HCT116 (cell line): ENCODE data around the gene SORBS1. TPM values are rescaled to one million over a fixed set of nuclear protein-coding genes. Genes with fewer than 3 reads are reported as not detected.

ENCODE experiments used
- ATAC-seq: fragments of 200-7000 bp; cut with Tn5 transposase; 2 replicates; pipeline ENCODE4 v1.9.1; 2020; ENCODE audit warnings: mild to moderate bottlenecking, moderate library complexity
- BruUV-seq: library from RNA; stranded (reverse); fragments of 400-500 nt; replicated peaks from 2 replicates; lab custom pipeline; 2021; lab: Mats Ljungman, UMichigan
- CTCF ChIA-PET: fragments of 300-600 bp; sonication (Branson Sonifier 250); formaldehyde crosslinking; loops from one replicate; lab custom pipeline; 2021; ENCODE audit warnings: antibody characterized with exemption; lab: Charles Lee
- POLR2A ChIA-PET: fragments of 300-600, 350-600 bp; sonication (Branson Sonifier 250); formaldehyde crosslinking; loops from one replicate; lab custom pipeline; 2021; ENCODE audit warnings: antibody characterized with exemption; lab: Charles Lee
- RAD21 ChIA-PET, 2 experiments: fragments of 300-600 bp; sonication (Branson Sonifier 250); formaldehyde crosslinking; loops; one replicate each; lab custom pipeline; 2023; ENCODE audit warnings: low total read pairs in 2 of 2; ENCODE audit not compliant: uncharacterized antibody in 2 of 2, unreplicated experiment in 2 of 2, low non-redundant PET in 1 of 2; lab: Charles Lee
- DNase-seq: peaks from one replicate; pipeline ENCODE4 v3.0.0-alpha.2; 2010; ENCODE audit warnings: low read depth, low spot score
- H2AFZ ChIP-seq: fragments of 200-600 bp; shearing (Covaris generic), sonication (generic); 2 replicates; pipeline ENCODE4 v1.6.1; 2017; ENCODE audit warnings: low read depth, mixed run types, mixed read lengths, antibody characterized with exemption, low read length; ENCODE audit not compliant: poor library complexity, severe bottlenecking
- H3K27ac ChIP-seq: 2 replicates; pipeline ENCODE4 v1.5.1; 2012; ENCODE audit warnings: low read depth, low read length
- H3K27me3 ChIP-seq: fragments of 200-600 bp; sonication (generic); 2 replicates; pipeline ENCODE4 v1.6.1; 2016; ENCODE audit warnings: mixed run types, low read length, mixed read lengths; ENCODE audit not compliant: insufficient read depth
- H3K36me3 ChIP-seq, 2 experiments: fragments of 200-500 bp in 1 of 2; fragments of 200-600 bp in 1 of 2; sonication (Bioruptor generic) in 1 of 2; sonication (generic) in 1 of 2; 2 replicates each; pipeline versions ENCODE4 v1.5.1 to v1.6.1; 2014 to 2016; ENCODE audit warnings: low read length in 2 of 2, inconsistent platforms in 1 of 2, mixed read lengths in 1 of 2, mixed run types in 1 of 2; ENCODE audit not compliant: insufficient read depth in 2 of 2, control insufficient read depth in 1 of 2
- H3K4me1 ChIP-seq, 2 experiments: fragments of 200-600 bp in 1 of 2; sonication (generic) in 1 of 2; 2 replicates each; pipeline versions ENCODE4 v1.5.1 to v1.6.1; 2012 to 2017; ENCODE audit warnings: low read length in 2 of 2, inconsistent platforms in 1 of 2, mild to moderate bottlenecking in 1 of 2, mixed read lengths in 1 of 2, mixed run types in 1 of 2, moderate library complexity in 1 of 2; ENCODE audit not compliant: insufficient read depth in 2 of 2, control insufficient read depth in 1 of 2
- H3K4me2 ChIP-seq: fragments of 200-600 bp; sonication (generic); 2 replicates; pipeline ENCODE4 v1.6.1; 2017; ENCODE audit warnings: mixed run types, low read length, mixed read lengths
- H3K4me3 ChIP-seq, 2 experiments: fragments of 200-600 bp in 1 of 2; sonication (generic) in 1 of 2; replicated peaks in 1 of 2; 2 replicates each; pipeline ENCODE4 v1.5.1; 2011 to 2016; ENCODE audit warnings: low read length in 2 of 2, control low read depth in 1 of 2, low read depth in 1 of 2, mild to moderate bottlenecking in 1 of 2, mixed read lengths in 1 of 2, mixed run types in 1 of 2
- H3K79me2 ChIP-seq: fragments of 200-600 bp; sonication (generic); 2 replicates; pipeline ENCODE4 v1.6.1; 2017; ENCODE audit warnings: mild to moderate bottlenecking, mixed run types, low read length, moderate library complexity, mixed read lengths; ENCODE audit not compliant: insufficient read depth
- H3K9ac ChIP-seq: fragments of 200-600 bp; sonication (generic); 2 replicates; pipeline ENCODE4 v1.6.1; 2016; ENCODE audit warnings: low read length, mixed read lengths
- H3K9me2 ChIP-seq: fragments of 200-600 bp; sonication (generic), shearing (Covaris generic); 2 replicates; pipeline ENCODE4 v1.6.1; 2017; ENCODE audit warnings: mixed run types, mild to moderate bottlenecking, moderate library complexity; ENCODE audit not compliant: insufficient read depth
- H3K9me3 ChIP-seq, 2 experiments: fragments of 200-500 bp in 1 of 2; fragments of 200-600 bp in 1 of 2; sonication (Bioruptor generic) in 1 of 2; sonication (generic) in 1 of 2; 2 replicates each; pipeline ENCODE4 v1.6.1; 2014 to 2017; ENCODE audit warnings: low read length in 2 of 2, mixed read lengths in 2 of 2, inconsistent platforms in 1 of 2, low read depth in 1 of 2, mild to moderate bottlenecking in 1 of 2, mixed run types in 1 of 2, moderate library complexity in 1 of 2; ENCODE audit not compliant: control insufficient read depth in 1 of 2, insufficient read depth in 1 of 2
- H4K20me1 ChIP-seq: fragments of 200-600 bp; sonication (generic), shearing (Covaris generic); 2 replicates; pipeline ENCODE4 v1.6.1; 2017; ENCODE audit warnings: mixed run types, mild to moderate bottlenecking, moderate library complexity; ENCODE audit not compliant: insufficient read depth
- CEBPB ChIP-seq: IDR thresholded peaks from 2 replicates; pipeline ENCODE4 v1.6.1; 2012; ENCODE audit warnings: low read depth
- FOSL1 ChIP-seq: IDR thresholded peaks from 2 replicates; pipeline ENCODE4 v1.6.1; 2012; ENCODE audit warnings: low read depth
- MAX ChIP-seq: IDR thresholded peaks from 2 replicates; pipeline ENCODE4 v1.6.1; 2012
- SP1 ChIP-seq: IDR thresholded peaks from 2 replicates; pipeline ENCODE4 v1.6.1; 2012; ENCODE audit warnings: low read depth
- YY1 ChIP-seq: IDR thresholded peaks from 2 replicates; pipeline ENCODE4 v1.6.1; 2011; ENCODE audit warnings: low read length, low read depth, moderate library complexity, mild to moderate bottlenecking; ENCODE audit not compliant: insufficient replicate concordance; ENCODE audit errors: extremely low read depth
- ZFX ChIP-seq: fragments of 450-650 bp; IDR thresholded peaks from 2 replicates; pipeline ENCODE4 v1.6.1; 2017
- intact Hi-C: fragments of 100-400 bp; cut with micrococcal nuclease; formaldehyde crosslinking; loops from 2 replicates; pipeline ENCODE4 v1.10.0; 2022
- total RNA-seq: library from RNA; stranded (reverse); gene quantifications from one replicate; pipeline ENCODE4 v1.2.1, GENCODE V29; 2021; ENCODE audit not compliant: unreplicated experiment
- TF ChIP-seq, protein P1 (sequence below): IDR thresholded peaks from 2 replicates; pipeline ENCODE4 v1.6.1; 2012
- TF ChIP-seq, protein P2 (sequence below): IDR thresholded peaks from 2 replicates; pipeline ENCODE4 v1.6.1; 2011; ENCODE audit warnings: mild to moderate bottlenecking, low read length, moderate library complexity; ENCODE audit not compliant: insufficient replicate concordance; ENCODE audit errors: extremely low read depth
- TF ChIP-seq, protein P3 (sequence below): IDR thresholded peaks from 2 replicates; pipeline ENCODE4 v1.6.1; 2012; ENCODE audit warnings: low read depth

The SORBS1 gene
- total RNA-seq, 1 experiment from 2014 or later, result 3.4 TPM

DNA sequence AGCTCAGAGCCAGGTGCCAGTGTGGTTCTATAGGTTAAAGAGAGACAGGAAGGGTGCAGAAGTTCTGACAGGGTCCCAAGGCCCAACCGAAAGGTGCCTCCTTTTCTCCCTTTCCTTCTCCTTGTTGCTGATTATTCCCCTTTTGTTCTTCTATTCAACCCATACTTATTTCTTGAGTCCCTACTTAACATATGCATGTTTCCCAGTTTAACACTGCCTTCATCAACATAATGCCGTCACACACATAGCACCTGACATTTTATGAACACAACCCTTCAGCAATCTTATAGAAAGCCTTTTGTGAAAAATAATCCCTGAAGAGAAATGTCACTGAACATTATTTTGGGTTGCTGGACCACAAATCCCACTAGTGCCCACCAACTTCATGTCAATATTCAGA is 39.1 kb downstream of the SORBS1 start:
- no peaks in the 10 kb centered on the region for H3K9me3 ChIP-seq
- no peak overlapping the region for H2AFZ ChIP-seq
- no peaks in the 10 kb centered on the region for H3K36me3 ChIP-seq
- ChIA-PET CTCF (interaction anchor here (1.2 kb wide), 1 partner anchor 12 kb away, joined by 3 read pairs; no protein-coding TSS in a partner anchor), POLR2A (no interaction called here), RAD21 (no interaction called here)
- no peaks in the 10 kb centered on the region for H4K20me1 ChIP-seq
- no TSS peak for BruUV-seq
- DNase-seq, result no peak
- H3K4me2 ChIP-seq, result no peak overlapping the region
- no peaks in the 10 kb centered on the region for H3K9me2 ChIP-seq
- no peak overlapping the region for H3K4me3 ChIP-seq
- TF ChIP-seq CEBPB (no peak), ZFX (no peak), SP1 (no peak), MAX (no peak), FOSL1 (no peak), YY1 (no peak)
- TF ChIP-seq, protein P1, sequence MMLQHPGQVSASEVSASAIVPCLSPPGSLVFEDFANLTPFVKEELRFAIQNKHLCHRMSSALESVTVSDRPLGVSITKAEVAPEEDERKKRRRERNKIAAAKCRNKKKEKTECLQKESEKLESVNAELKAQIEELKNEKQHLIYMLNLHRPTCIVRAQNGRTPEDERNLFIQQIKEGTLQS, result no peak
- TF ChIP-seq, protein P2, sequence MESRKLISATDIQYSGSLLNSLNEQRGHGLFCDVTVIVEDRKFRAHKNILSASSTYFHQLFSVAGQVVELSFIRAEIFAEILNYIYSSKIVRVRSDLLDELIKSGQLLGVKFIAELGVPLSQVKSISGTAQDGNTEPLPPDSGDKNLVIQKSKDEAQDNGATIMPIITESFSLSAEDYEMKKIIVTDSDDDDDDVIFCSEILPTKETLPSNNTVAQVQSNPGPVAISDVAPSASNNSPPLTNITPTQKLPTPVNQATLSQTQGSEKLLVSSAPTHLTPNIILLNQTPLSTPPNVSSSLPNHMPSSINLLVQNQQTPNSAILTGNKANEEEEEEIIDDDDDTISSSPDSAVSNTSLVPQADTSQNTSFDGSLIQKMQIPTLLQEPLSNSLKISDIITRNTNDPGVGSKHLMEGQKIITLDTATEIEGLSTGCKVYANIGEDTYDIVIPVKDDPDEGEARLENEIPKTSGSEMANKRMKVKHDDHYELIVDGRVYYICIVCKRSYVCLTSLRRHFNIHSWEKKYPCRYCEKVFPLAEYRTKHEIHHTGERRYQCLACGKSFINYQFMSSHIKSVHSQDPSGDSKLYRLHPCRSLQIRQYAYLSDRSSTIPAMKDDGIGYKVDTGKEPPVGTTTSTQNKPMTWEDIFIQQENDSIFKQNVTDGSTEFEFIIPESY, result no peak
- TF ChIP-seq, protein P3, sequence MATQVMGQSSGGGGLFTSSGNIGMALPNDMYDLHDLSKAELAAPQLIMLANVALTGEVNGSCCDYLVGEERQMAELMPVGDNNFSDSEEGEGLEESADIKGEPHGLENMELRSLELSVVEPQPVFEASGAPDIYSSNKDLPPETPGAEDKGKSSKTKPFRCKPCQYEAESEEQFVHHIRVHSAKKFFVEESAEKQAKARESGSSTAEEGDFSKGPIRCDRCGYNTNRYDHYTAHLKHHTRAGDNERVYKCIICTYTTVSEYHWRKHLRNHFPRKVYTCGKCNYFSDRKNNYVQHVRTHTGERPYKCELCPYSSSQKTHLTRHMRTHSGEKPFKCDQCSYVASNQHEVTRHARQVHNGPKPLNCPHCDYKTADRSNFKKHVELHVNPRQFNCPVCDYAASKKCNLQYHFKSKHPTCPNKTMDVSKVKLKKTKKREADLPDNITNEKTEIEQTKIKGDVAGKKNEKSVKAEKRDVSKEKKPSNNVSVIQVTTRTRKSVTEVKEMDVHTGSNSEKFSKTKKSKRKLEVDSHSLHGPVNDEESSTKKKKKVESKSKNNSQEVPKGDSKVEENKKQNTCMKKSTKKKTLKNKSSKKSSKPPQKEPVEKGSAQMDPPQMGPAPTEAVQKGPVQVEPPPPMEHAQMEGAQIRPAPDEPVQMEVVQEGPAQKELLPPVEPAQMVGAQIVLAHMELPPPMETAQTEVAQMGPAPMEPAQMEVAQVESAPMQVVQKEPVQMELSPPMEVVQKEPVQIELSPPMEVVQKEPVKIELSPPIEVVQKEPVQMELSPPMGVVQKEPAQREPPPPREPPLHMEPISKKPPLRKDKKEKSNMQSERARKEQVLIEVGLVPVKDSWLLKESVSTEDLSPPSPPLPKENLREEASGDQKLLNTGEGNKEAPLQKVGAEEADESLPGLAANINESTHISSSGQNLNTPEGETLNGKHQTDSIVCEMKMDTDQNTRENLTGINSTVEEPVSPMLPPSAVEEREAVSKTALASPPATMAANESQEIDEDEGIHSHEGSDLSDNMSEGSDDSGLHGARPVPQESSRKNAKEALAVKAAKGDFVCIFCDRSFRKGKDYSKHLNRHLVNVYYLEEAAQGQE, result no peak
- no peak overlapping the region for H3K9ac ChIP-seq
- no peaks in the 10 kb centered on the region for H3K27me3 ChIP-seq
- intact Hi-C loops, result no loop called here
- H3K79me2 ChIP-seq, result no peaks in the 10 kb centered on the region
- H3K27ac ChIP-seq, result no peak overlapping the region
- no peak for ATAC-seq
- H3K4me1 ChIP-seq, result no peaks in the 10 kb centered on the region
